ENCODE data around the gene PDPR.
"Not testable (repeated sequence)": the region's sequence is repeated elsewhere in the genome, so short reads cannot be mapped to it uniquely, and the experiment has no call there.

The PDPR gene

DNA sequence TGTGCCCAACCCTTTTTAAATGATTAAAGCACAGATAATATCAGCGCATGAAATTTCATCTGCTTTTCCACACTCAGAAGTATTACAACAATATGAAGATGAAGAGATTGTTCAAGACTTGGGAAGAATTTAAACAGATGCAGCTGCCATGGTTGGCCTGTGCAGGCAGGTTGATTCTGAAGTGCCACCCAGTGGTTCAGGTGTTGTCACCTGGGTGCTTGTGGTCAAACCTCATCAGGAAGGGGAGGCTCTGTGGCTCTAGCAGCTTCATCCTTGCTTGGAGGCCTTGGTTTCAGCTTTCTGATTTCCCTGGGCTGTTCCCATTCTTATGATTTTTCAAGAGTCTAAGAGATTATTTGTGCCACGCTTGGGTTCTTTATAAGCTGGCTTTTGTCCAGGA lies 37.3 kb downstream of the PDPR start:
- Histone ChIP-seq H3K27ac (ENCODE audit: insufficient read depth, low read length, poor library complexity, severe bottlenecking) (no peak overlapping the region), H3K27me3 (replicated peaks; ENCODE audit: control insufficient read depth, insufficient read depth, low read length, poor library complexity, severe bottlenecking) (no peaks in the 10 kb centered on the region), H3K36me3 (ENCODE audit: control insufficient read depth, insufficient read depth, low read length) (peaks cover 70% of the 10 kb centered on the region), H3K9me3 (ENCODE audit: control insufficient read depth, low read length) (no peaks in the 10 kb centered on the region), H3K4me3 (ENCODE audit: insufficient read depth, low read depth, low read length, poor library complexity, severe bottlenecking) (no peak overlapping the region), H3K4me1 (ENCODE audit: control insufficient read depth, insufficient read depth, low read length, poor library complexity, severe bottlenecking) (no peaks in the 10 kb centered on the region)
- DNase-seq = no peak

DNA sequence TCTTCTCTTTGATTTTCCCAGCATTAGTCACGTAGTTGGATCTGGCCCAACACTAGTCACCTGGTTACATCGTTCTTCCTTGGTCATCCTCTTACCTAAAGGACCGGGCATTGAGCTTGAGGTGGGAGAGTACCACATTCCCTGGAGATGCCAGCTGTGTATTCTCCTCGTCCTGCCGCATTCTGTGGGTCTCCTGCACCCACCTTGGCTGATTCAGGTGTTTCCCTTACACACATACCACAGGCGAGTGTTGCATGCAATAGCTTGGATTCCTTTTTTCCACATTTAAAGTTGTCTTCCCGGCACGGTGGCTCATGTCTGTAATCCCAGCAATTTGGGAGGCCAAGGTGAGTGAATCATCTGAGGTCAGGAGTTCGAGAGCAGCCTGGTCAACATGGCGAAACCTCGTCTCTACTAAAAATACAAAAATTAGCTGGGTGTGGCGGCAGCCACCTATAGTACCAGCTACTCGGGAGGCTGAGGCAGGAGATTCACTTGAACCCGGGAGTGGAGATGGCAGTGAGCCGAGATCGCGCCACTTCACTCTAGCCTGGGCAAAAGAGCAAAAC lies 37.9 kb downstream of the PDPR start:
- no peak overlapping the region for H3K4me3 ChIP-seq (ENCODE audit: insufficient read depth, low read depth, low read length, poor library complexity, severe bottlenecking)

DNA sequence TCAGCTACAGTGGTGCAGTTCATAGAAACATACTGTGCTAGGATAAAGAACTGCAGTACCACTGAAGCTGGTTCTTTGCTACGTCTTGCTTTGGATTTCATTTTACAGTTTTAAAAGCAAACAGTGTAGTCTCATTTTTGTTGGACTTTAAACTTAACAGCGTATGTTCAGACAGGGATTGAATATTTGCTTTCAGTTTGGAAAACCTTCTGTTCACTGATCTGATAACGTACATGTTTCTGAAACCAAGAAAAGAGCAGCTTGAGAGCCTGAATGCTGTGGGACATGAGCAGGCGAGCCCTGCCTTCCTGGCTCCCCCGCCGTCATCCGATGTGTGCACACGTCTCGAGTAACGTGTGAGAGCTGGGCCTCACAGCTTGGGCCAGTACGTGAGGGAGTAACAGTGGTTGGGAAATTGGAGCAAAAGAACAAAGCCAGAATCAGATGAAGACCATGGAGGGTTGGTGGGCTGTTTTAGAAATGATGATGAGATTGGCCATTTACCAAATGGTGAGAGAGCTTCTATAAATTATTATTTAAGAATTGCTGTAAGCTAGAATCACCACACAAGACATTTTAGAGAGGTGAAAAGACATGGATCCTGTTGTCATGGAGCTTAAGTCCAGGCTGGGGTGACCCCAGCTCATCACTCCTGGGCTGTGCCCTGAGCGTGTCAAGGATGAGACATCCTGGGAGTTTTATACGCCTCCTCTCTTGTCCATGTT lies 38.6 kb downstream of the PDPR start:
- no peak overlapping the region for H3K27ac ChIP-seq (ENCODE audit: insufficient read depth, low read length, poor library complexity, severe bottlenecking)

More for the DNA sequence above, 37.9 kb downstream of the PDPR start:
- no peaks in the 10 kb centered on the region for H3K9me3 ChIP-seq (ENCODE audit: control insufficient read depth, low read length)
- H3K36me3 ChIP-seq (ENCODE audit: control insufficient read depth, insufficient read depth, low read length) = peaks cover 76% of the 10 kb centered on the region
- DNase-seq = no peak
- no peak overlapping the region for H3K27ac ChIP-seq (ENCODE audit: insufficient read depth, low read length, poor library complexity, severe bottlenecking)
- H3K4me1 ChIP-seq (ENCODE audit: control insufficient read depth, insufficient read depth, low read length, poor library complexity, severe bottlenecking) = no peaks in the 10 kb centered on the region
- no peaks in the 10 kb centered on the region for H3K27me3 ChIP-seq (replicated peaks; ENCODE audit: control insufficient read depth, insufficient read depth, low read length, poor library complexity, severe bottlenecking)

DNA sequence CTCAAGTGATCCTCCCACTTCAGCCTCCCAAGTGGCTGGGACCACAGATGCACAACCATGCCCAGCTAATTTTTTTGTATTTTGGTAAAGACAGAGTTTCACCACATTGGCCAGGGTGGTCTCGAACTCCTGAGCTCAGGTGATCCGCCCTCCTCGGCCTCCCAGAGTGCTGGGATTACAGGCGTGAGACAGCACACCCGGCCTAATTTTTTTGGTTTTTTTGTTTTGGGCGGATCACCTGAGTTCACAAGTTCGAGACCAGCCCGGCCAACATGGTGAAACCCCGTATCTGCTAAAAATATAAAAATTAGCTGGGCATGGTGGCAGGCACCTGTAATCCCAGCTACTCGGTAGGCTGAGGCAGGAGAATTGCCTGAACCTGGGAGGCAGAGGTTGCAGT lies 40.6 kb downstream of the PDPR start:
- not testable (repeated sequence) for H3K27ac ChIP-seq (ENCODE audit: insufficient read depth, low read length, poor library complexity, severe bottlenecking); H3K4me3 ChIP-seq (ENCODE audit: insufficient read depth, low read depth, low read length, poor library complexity, severe bottlenecking); DNase-seq; H3K9me3 ChIP-seq (ENCODE audit: control insufficient read depth, low read length); H3K4me1 ChIP-seq (ENCODE audit: control insufficient read depth, insufficient read depth, low read length, poor library complexity, severe bottlenecking); H3K27me3 ChIP-seq (replicated peaks; ENCODE audit: control insufficient read depth, insufficient read depth, low read length, poor library complexity, severe bottlenecking)
- peaks cover 91% of the 10 kb centered on the region for H3K36me3 ChIP-seq (ENCODE audit: control insufficient read depth, insufficient read depth, low read length)

More for the DNA sequence above, 38.6 kb downstream of the PDPR start:
- H3K36me3 ChIP-seq (ENCODE audit: control insufficient read depth, insufficient read depth, low read length) = peaks cover 83% of the 10 kb centered on the region
- no peaks in the 10 kb centered on the region for H3K27me3 ChIP-seq (replicated peaks; ENCODE audit: control insufficient read depth, insufficient read depth, low read length, poor library complexity, severe bottlenecking)
- H3K4me3 ChIP-seq (ENCODE audit: insufficient read depth, low read depth, low read length, poor library complexity, severe bottlenecking) = no peak overlapping the region
- H3K4me1 ChIP-seq (ENCODE audit: control insufficient read depth, insufficient read depth, low read length, poor library complexity, severe bottlenecking) = no peaks in the 10 kb centered on the region
- no peaks in the 10 kb centered on the region for H3K9me3 ChIP-seq (ENCODE audit: control insufficient read depth, low read length)
- no peak for DNase-seq

DNA sequence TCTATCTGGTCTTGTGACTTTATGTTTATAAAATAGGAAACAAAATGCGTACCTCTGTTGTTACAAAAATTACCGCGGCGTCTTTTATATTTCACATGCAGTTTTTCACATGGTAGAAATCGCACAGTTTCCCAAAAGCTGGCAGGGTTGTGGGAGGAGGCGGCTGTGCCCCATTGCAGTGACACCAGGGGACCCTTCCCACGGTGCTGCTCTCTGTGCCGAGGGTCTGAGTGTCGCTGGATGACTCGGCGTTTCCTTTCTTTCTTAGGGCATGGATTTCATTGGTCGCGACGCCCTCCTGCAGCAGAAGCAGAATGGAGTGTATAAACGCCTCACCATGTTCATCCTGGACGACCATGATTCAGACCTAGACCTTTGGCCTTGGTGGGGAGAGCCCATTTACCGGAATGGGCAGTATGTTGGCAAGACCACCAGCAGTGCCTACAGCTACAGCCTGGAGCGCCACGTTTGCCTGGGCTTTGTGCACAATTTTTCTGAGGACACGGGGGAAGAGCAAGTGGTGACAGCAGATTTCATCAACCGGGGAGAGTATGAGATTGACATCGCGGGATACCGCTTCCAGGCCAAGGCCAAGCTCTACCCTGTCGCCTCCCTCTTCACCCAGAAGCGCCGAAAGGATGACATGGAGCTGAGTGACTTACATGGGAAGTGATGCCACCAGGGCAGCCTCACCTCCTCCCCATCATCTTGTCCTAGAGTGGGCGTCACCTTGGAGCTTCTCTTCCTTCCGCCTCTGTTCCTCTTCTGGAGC lies 42.3 kb downstream of the PDPR start:
- H3K36me3 ChIP-seq (ENCODE audit: control insufficient read depth, insufficient read depth, low read length) = peaks cover 92% of the 10 kb centered on the region
- no peaks in the 10 kb centered on the region for H3K9me3 ChIP-seq (ENCODE audit: control insufficient read depth, low read length)
- no peak for DNase-seq
- no peaks in the 10 kb centered on the region for H3K27me3 ChIP-seq (replicated peaks; ENCODE audit: control insufficient read depth, insufficient read depth, low read length, poor library complexity, severe bottlenecking)
- no peaks in the 10 kb centered on the region for H3K4me1 ChIP-seq (ENCODE audit: control insufficient read depth, insufficient read depth, low read length, poor library complexity, severe bottlenecking)
- no peak overlapping the region for H3K4me3 ChIP-seq (ENCODE audit: insufficient read depth, low read depth, low read length, poor library complexity, severe bottlenecking)
- H3K27ac ChIP-seq (ENCODE audit: insufficient read depth, low read length, poor library complexity, severe bottlenecking) = no peak overlapping the region

DNA sequence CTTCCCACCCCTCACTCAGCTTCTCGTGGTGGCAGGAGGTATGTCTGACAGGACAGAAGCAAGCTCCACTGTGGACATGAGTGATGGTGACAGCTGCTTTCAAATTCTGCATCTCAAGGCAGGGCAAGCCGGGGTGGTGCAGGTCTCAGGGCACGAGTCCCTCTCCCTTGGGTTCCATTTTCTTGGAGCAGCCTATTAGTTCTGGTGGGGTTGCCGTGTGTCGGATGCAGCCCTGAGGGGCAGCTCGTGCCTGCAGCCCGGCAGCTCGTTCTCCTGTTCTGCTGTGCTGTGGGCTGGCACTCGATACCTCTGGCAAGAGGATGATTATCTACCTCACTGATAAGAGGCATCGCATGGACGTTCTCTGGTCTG lies 43.0 kb downstream of the PDPR start:
- Histone ChIP-seq H3K27me3 (replicated peaks; ENCODE audit: control insufficient read depth, insufficient read depth, low read length, poor library complexity, severe bottlenecking) (no peaks in the 10 kb centered on the region), H3K36me3 (ENCODE audit: control insufficient read depth, insufficient read depth, low read length) (peaks cover 87% of the 10 kb centered on the region), H3K27ac (ENCODE audit: insufficient read depth, low read length, poor library complexity, severe bottlenecking) (no peak overlapping the region), H3K4me3 (ENCODE audit: insufficient read depth, low read depth, low read length, poor library complexity, severe bottlenecking) (no peak overlapping the region), H3K4me1 (ENCODE audit: control insufficient read depth, insufficient read depth, low read length, poor library complexity, severe bottlenecking) (no peaks in the 10 kb centered on the region), H3K9me3 (ENCODE audit: control insufficient read depth, low read length) (no peaks in the 10 kb centered on the region)
- DNase-seq = no peak

DNA sequence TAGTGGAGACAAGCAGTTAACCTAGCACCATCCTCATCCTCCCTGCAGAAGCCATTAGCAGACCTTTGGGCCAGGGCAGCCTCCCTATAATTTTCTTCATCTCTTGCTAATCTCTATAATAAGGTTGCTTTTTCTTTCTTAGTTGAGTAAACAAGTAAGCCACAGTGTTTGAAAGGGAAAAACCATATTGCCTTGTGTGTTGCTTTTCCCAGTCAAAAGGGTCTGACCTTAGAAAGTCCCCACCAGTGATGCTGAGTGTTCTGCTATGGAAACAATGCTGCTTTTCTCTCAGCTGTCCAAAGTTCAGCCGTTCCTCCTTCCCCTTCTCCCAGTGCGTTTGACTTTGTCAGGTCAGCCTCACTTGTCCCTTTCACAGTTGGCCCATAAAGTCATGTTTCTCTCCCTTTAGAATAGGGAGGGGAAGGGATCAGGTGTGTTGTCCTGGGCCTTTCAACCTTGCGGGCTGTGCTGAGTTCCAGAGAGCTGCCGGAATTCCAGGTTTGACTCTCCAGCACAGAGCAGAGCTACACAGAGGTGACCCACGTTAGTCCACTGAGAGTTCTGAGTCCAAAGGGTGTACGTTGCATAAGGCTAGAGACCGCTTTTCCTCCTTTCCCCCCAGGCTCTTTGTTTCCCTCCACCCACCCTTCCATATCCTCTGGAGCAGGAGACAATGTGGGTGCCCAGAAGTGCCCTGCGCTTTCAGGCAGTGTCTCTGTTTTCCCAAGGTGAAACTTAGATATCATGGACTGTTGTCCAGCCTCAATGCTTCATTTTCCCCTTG lies 43.5 kb downstream of the PDPR start:
- Histone ChIP-seq H3K27ac (ENCODE audit: insufficient read depth, low read length, poor library complexity, severe bottlenecking) (no peak overlapping the region), H3K4me3 (ENCODE audit: insufficient read depth, low read depth, low read length, poor library complexity, severe bottlenecking) (no peak overlapping the region), H3K36me3 (ENCODE audit: control insufficient read depth, insufficient read depth, low read length) (peaks cover 81% of the 10 kb centered on the region), H3K4me1 (ENCODE audit: control insufficient read depth, insufficient read depth, low read length, poor library complexity, severe bottlenecking) (no peaks in the 10 kb centered on the region), H3K9me3 (ENCODE audit: control insufficient read depth, low read length) (no peaks in the 10 kb centered on the region), H3K27me3 (replicated peaks; ENCODE audit: control insufficient read depth, insufficient read depth, low read length, poor library complexity, severe bottlenecking) (no peaks in the 10 kb centered on the region)
- no peak for DNase-seq

DNA sequence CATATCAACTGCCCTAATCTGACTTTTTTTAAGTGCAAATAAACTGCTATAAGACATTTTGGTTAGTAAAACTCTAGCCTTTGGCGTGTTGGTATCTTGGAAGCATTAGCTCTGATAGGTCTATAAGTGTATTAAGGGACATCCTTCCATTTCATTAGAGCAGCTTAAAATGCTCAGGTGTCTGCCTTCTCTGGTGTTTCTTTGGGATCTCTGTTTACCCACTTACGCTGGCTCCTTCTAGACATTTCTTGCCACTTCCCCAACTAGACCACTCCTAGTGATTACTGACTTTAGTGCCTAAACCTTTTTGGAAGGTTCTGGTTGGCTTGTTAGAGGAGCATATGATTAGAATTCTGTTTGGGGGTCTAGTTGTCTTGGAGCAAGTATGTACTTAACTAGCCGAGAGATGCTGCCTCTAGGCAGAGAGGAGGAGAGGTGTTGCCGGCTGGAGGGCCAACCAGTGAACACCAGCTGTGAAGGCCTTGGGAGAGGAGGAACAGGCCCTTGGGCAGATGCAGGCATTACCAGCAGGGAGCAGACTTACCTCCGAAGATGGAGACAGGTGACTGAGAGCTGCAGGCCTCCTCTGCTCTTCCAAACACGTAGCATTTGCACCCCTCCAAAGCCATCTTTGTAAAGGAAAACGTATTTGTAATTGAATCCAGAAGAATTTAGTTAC lies 44.3 kb downstream of the PDPR start:
- Histone ChIP-seq H3K27ac (ENCODE audit: insufficient read depth, low read length, poor library complexity, severe bottlenecking) (no peak overlapping the region), H3K36me3 (ENCODE audit: control insufficient read depth, insufficient read depth, low read length) (peaks cover 73% of the 10 kb centered on the region), H3K9me3 (ENCODE audit: control insufficient read depth, low read length) (no peaks in the 10 kb centered on the region), H3K4me1 (ENCODE audit: control insufficient read depth, insufficient read depth, low read length, poor library complexity, severe bottlenecking) (no peaks in the 10 kb centered on the region), H3K27me3 (replicated peaks; ENCODE audit: control insufficient read depth, insufficient read depth, low read length, poor library complexity, severe bottlenecking) (no peaks in the 10 kb centered on the region), H3K4me3 (ENCODE audit: insufficient read depth, low read depth, low read length, poor library complexity, severe bottlenecking) (no peak overlapping the region)
- no peak for DNase-seq

DNA sequence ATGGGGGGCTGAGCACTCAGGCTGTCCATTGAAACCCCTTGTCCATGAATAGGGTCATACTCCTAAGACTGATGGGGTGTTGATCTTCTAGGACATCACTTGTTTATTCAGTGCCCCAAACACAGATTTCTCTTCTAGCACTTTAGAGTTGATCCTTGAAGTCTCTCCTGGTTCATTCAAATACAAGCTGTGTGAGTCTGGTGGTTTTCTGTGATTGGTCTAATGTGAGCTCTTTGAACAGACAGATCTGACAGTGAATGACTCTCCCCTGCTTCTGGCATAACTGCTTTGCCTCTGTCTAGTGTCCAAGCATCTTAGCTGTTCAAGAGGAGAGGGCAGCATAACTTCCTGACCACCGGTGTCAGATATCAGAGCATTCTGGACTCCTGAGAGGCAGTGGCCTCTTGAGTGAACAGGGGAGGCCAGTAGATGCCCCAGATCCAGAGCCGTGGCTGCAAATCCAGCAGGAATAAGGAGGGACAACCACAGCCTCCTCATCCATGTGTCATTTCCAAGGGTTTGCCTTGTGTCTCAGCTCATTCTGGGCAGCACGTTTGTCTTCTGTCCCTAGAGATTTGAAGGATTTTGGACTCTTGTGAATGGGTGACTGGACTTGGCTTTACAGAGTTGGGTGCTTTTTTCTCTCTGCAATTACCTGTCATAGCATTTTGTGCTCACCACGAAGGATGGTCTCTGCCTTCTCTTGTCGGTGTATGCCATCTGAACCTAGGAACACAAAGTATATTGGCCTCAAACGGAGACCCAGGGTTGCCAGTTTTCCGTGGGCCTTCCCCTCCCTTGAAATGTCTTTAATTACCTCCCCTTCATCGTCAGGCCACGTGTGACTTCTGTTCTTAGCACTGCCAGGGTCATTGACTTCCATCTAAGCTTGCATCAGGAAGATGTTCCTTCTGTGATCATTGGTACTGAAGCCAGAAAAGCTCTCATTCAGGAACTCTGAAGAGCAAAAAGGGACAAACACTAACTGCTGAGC lies 45.5 kb downstream of the PDPR start:
- DNase-seq = no peak
- Histone ChIP-seq H3K27ac (ENCODE audit: insufficient read depth, low read length, poor library complexity, severe bottlenecking) (no peak overlapping the region), H3K36me3 (ENCODE audit: control insufficient read depth, insufficient read depth, low read length) (peaks cover 66% of the 10 kb centered on the region), H3K9me3 (ENCODE audit: control insufficient read depth, low read length) (no peaks in the 10 kb centered on the region), H3K4me3 (ENCODE audit: insufficient read depth, low read depth, low read length, poor library complexity, severe bottlenecking) (no peak overlapping the region), H3K27me3 (replicated peaks; ENCODE audit: control insufficient read depth, insufficient read depth, low read length, poor library complexity, severe bottlenecking) (no peaks in the 10 kb centered on the region), H3K4me1 (ENCODE audit: control insufficient read depth, insufficient read depth, low read length, poor library complexity, severe bottlenecking) (no peaks in the 10 kb centered on the region)
